Measurements from ENCODE around the gene HSD11B1. TPM values are rescaled to one million over a fixed set of nuclear protein-coding genes. Genes with fewer than 3 reads are reported as not detected.

The HSD11B1 gene
- total and polyA plus RNA-seq, 2 donors (not counting 3 experiments of a cell fraction or from before 2014, with no cell fraction given) = not detected

DNA sequence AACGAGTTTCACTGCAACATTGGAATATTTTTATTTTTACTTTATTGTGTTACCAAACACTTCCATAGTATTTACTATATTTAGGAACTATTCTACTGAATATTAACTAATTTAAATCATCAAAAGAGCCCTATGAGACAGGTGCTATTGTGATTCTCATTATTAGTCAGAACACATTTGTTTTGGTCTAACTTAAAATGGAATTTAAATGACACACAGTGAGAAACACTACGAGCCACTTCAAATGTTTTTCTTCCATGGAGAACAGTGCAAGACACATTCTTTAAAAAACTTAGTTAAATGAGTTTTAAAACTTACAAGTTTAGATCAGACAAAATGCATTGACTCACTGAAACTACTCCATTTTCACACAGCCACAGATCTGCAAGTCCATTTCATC, 44.6 kb downstream of the HSD11B1 start:
- ChIA-PET POLR2A (no interaction called here), CTCF (interaction anchor here (0.6 to 2.8 kb wide), 13 partner anchors 11 to 183 kb away, joined by 3 to 35 read pairs (median 7); no protein-coding TSS in a partner anchor)
- no peak overlapping the region for H3K27ac ChIP-seq (ENCODE audit: insufficient read depth, low read depth, low read length)
- H3K9me3 ChIP-seq (replicated peaks; ENCODE audit: control insufficient read depth, insufficient read depth, low read length) = no peaks in the 10 kb centered on the region
- H3K79me2 ChIP-seq (ENCODE audit: control insufficient read depth, insufficient read depth, low read length) = no peaks in the 10 kb centered on the region
- H3K4me1 ChIP-seq (ENCODE audit: control insufficient read depth, extremely low read depth, insufficient read depth, low read length) = no peaks in the 10 kb centered on the region
- H3K9ac ChIP-seq (replicated peaks; ENCODE audit: extremely low read depth, insufficient read depth, low read length) = no peak overlapping the region
- no peak overlapping the region for H3K4me3 ChIP-seq (replicated peaks in 1 of 3; ENCODE audit: insufficient read depth in 1 of 3, low read depth in 1 of 3, low read length in 3 of 3)
- no peaks in the 10 kb centered on the region for H4K20me1 ChIP-seq (replicated peaks; ENCODE audit: control insufficient read depth, extremely low read depth, insufficient read depth, low read length)
- no peak overlapping the region for H3K4me2 ChIP-seq (ENCODE audit: insufficient read depth, low read length)
- TF ChIP-seq, protein P1, sequence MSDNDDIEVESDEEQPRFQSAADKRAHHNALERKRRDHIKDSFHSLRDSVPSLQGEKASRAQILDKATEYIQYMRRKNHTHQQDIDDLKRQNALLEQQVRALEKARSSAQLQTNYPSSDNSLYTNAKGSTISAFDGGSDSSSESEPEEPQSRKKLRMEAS (IDR thresholded peaks at IDR 0.05; ENCODE audit: insufficient read depth, insufficient read length) = no peak
- TF ChIP-seq, protein P2, sequence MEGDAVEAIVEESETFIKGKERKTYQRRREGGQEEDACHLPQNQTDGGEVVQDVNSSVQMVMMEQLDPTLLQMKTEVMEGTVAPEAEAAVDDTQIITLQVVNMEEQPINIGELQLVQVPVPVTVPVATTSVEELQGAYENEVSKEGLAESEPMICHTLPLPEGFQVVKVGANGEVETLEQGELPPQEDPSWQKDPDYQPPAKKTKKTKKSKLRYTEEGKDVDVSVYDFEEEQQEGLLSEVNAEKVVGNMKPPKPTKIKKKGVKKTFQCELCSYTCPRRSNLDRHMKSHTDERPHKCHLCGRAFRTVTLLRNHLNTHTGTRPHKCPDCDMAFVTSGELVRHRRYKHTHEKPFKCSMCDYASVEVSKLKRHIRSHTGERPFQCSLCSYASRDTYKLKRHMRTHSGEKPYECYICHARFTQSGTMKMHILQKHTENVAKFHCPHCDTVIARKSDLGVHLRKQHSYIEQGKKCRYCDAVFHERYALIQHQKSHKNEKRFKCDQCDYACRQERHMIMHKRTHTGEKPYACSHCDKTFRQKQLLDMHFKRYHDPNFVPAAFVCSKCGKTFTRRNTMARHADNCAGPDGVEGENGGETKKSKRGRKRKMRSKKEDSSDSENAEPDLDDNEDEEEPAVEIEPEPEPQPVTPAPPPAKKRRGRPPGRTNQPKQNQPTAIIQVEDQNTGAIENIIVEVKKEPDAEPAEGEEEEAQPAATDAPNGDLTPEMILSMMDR (IDR thresholded peaks at IDR 0.05; ENCODE audit: extremely low read depth in 1 of 2, insufficient read depth in 1 of 2, low read depth in 1 of 2, low read length in 2 of 2) = no peak
- TF ChIP-seq POLR2A (IDR thresholded peaks at IDR 0.05; ENCODE audit: low read depth, low read length) (no peak), JUN (IDR thresholded peaks at IDR 0.05; ENCODE audit: borderline replicate concordance, insufficient read depth, insufficient read length, low read depth) (no peak), GATA2 (IDR thresholded peaks at IDR 0.05; ENCODE audit: insufficient read depth, insufficient read length, low read depth, low read length) (no peak), POLR2AphosphoS5 (IDR thresholded peaks at IDR 0.05; ENCODE audit: insufficient read depth, low read depth, low read length) (no peak), EZH2 (IDR thresholded peaks at IDR 0.05; ENCODE audit: borderline replicate concordance, low read depth, low read length, severe bottlenecking) (no peak), FOS (IDR thresholded peaks at IDR 0.05; ENCODE audit: borderline replicate concordance, insufficient read depth, low read length) (no peak), MYC (IDR thresholded peaks at IDR 0.05; ENCODE audit: low read depth, low read length) (no peak)
- intact Hi-C loops (cut with micrococcal nuclease) = loop anchor here (5.0 kb wide), 1 partner anchor 238 kb away; no protein-coding TSS in a partner anchor
- BruUV-seq (replicated peaks) = no TSS peak
- DNase-seq (ENCODE audit: low read depth, low spot score) = no peak
- no peaks in the 10 kb centered on the region for H3K9me1 ChIP-seq (replicated peaks; ENCODE audit: control insufficient read depth, extremely low read depth, insufficient read depth, low read length)
- H3K36me3 ChIP-seq (ENCODE audit: control insufficient read depth in 2 of 2, extremely low read depth in 1 of 2, insufficient read depth in 2 of 2, low read length in 2 of 2) = no peaks in the 10 kb centered on the region
- dilution Hi-C loops (cut with MboI; ENCODE audit: extremely low pct_ligation_motif_present, low sequenced_read_pairs) = no loop called here
- no peak for FAIRE-seq
- no peak overlapping the region for H2AFZ ChIP-seq (ENCODE audit: low read depth, low read length)
- H3K27me3 ChIP-seq (ENCODE audit: control insufficient read depth in 2 of 2, insufficient read depth in 2 of 2, low read length in 2 of 2) = peaks cover 0 to 2% of the 10 kb centered on the region in 2 experiments

Data from endothelial cell of umbilical vein (primary cell).